HG02763 (cell line): ENCODE results near the gene PADI3.

Source experiments
- ATAC-seq: cut with Tn5 transposase; IDR thresholded peaks from one replicate; pipeline ENCODE4 v1.9.1; 2021; ENCODE audit warnings: mild to moderate bottlenecking, moderate library complexity; ENCODE audit not compliant: unreplicated experiment

PADI3 gene

GRCh38 chr1:17214876-17215544, 33.9 kb upstream of the PADI3 start:
- ATAC-seq: no peak

- no peak for ATAC-seq
Observed at GRCh38 chr1:17215545-17215890, 33.4 kb upstream of the PADI3 start.

- ATAC-seq: no peak
Observed at GRCh38 chr1:17216078-17216477, 32.8 kb upstream of the PADI3 start.

- ATAC-seq: no peak
Observed at GRCh38 chr1:17217607-17218006, 31.3 kb upstream of the PADI3 start.

GRCh38 chr1:17218939-17219338, 30.0 kb upstream of the PADI3 start:
- no peak for ATAC-seq

- no peak for ATAC-seq
Observed at GRCh38 chr1:17220287-17220686, 28.6 kb upstream of the PADI3 start.

- no peak for ATAC-seq
Observed at GRCh38 chr1:17222557-17222956, 26.3 kb upstream of the PADI3 start.

GRCh38 chr1:17224434-17224833, 24.5 kb upstream of the PADI3 start:
- no peak for ATAC-seq

GRCh38 chr1:17225140-17225539, 23.8 kb upstream of the PADI3 start:
- no peak for ATAC-seq

GRCh38 chr1:17227358-17227915, 21.5 kb upstream of the PADI3 start:
- ATAC-seq: no peak

- no peak for ATAC-seq
Observed at GRCh38 chr1:17228619-17229018, 20.3 kb upstream of the PADI3 start.

GRCh38 chr1:17229379-17229778, 19.5 kb upstream of the PADI3 start:
- ATAC-seq: no peak

GRCh38 chr1:17230106-17230505, 18.8 kb upstream of the PADI3 start:
- no peak for ATAC-seq

GRCh38 chr1:17230671-17231310, 18.1 kb upstream of the PADI3 start:
- ATAC-seq: no peak

GRCh38 chr1:17232759-17233661, 15.9 kb upstream of the PADI3 start:
- no peak for ATAC-seq

- no peak for ATAC-seq
Observed at GRCh38 chr1:17233675-17234320, 15.1 kb upstream of the PADI3 start.

GRCh38 chr1:17234405-17234804, 14.5 kb upstream of the PADI3 start:
- ATAC-seq: no peak

GRCh38 chr1:17235135-17235885, 13.6 kb upstream of the PADI3 start:
- no peak for ATAC-seq

- ATAC-seq: no peak
Observed at GRCh38 chr1:17236779-17237560, 11.9 kb upstream of the PADI3 start.

- no peak for ATAC-seq
Observed at GRCh38 chr1:17237561-17237903, 11.4 kb upstream of the PADI3 start.
